Right atrium auricular region (tissue), 2 donors: ENCODE data around the gene TMEM50B. TPM values are rescaled to one million over a fixed set of nuclear protein-coding genes. Genes with fewer than 3 reads are reported as not detected.

Source experiments
- DNase-seq: peaks from one replicate; pipeline ENCODE4 v3.0.0-alpha.2; 2019; ENCODE audit warnings: low spot score
- H3K27ac ChIP-seq, 2 donors: fragments of 200-600 bp; sonication (generic); 1 replicate in 1 of 2; 2 replicates in 1 of 2; pipeline ENCODE4 v1.5.1; 2016 to 2019
- H3K27me3 ChIP-seq, 2 donors: fragments of 200-600 bp; sonication (generic); one replicate each; pipeline versions ENCODE4 v1.5.1 to v1.6.0; 2017 to 2019
- H3K36me3 ChIP-seq: fragments of 200-600 bp; sonication (generic); one replicate; pipeline ENCODE4 v1.5.1; 2016
- H3K4me1 ChIP-seq, 2 donors: fragments of 200-600 bp; sonication (generic); one replicate each; pipeline versions ENCODE4 v1.5.1 to v1.6.0; 2017 to 2019
- H3K4me3 ChIP-seq, 2 donors: fragments of 200-600 bp; sonication (generic); 1 replicate in 1 of 2; 2 replicates in 1 of 2; pipeline ENCODE4 v1.5.1; 2017 to 2019; ENCODE audit warnings: mild to moderate bottlenecking in 1 of 2, moderate library complexity in 1 of 2
- H3K9me3 ChIP-seq, 2 donors: fragments of 200-600 bp; sonication (generic); one replicate each; pipeline ENCODE4 v1.5.1; 2019
- CTCF ChIP-seq, 2 donors: fragments of 200-600 bp; sonication (generic); IDR thresholded peaks; one replicate each; pipeline ENCODE4 v1.5.1; 2019; ENCODE audit warnings: antibody characterized with exemption in 2 of 2
- total RNA-seq, 2 donors: library from RNA; depleted of rRNA; stranded (reverse); fragments of >200 nt; gene quantifications; one replicate each; pipeline ENCODE4 v1.1.0, GENCODE V29; 2016

Gene TMEM50B
- total RNA-seq, 2 donors from 2014 or later: 31.1 to 41.0 TPM

GRCh38 chr21:33444499-33444898 is 35.3 kb downstream of the TMEM50B start:
- Histone ChIP-seq H3K36me3 (peaks cover 12% of the 10 kb centered on the region), H3K27ac (peak overlapping the region in 1 of 2 donors; percentile 42), H3K9me3 (no peaks in the 10 kb centered on the region), H3K4me1 (peaks cover 0 to 26% of the 10 kb centered on the region in 2 donors), H3K27me3 (no peaks in the 10 kb centered on the region), H3K4me3 (no peak overlapping the region)
- no peak for TF ChIP-seq CTCF (IDR thresholded peaks at IDR 0.05)
- peak; percentile 54 for DNase-seq

GRCh38 chr21:33443194-33443593 is 36.6 kb downstream of the TMEM50B start:
- Histone ChIP-seq H3K27me3 (no peaks in the 10 kb centered on the region), H3K4me3 (no peak overlapping the region), H3K9me3 (no peaks in the 10 kb centered on the region), H3K27ac (peak overlapping the region in 1 of 2 donors; percentile 64), H3K4me1 (peaks cover 0 to 26% of the 10 kb centered on the region in 2 donors), H3K36me3 (peaks cover 16% of the 10 kb centered on the region)
- TF ChIP-seq CTCF (IDR thresholded peaks at IDR 0.05): no peak
- no peak for DNase-seq

DNA sequence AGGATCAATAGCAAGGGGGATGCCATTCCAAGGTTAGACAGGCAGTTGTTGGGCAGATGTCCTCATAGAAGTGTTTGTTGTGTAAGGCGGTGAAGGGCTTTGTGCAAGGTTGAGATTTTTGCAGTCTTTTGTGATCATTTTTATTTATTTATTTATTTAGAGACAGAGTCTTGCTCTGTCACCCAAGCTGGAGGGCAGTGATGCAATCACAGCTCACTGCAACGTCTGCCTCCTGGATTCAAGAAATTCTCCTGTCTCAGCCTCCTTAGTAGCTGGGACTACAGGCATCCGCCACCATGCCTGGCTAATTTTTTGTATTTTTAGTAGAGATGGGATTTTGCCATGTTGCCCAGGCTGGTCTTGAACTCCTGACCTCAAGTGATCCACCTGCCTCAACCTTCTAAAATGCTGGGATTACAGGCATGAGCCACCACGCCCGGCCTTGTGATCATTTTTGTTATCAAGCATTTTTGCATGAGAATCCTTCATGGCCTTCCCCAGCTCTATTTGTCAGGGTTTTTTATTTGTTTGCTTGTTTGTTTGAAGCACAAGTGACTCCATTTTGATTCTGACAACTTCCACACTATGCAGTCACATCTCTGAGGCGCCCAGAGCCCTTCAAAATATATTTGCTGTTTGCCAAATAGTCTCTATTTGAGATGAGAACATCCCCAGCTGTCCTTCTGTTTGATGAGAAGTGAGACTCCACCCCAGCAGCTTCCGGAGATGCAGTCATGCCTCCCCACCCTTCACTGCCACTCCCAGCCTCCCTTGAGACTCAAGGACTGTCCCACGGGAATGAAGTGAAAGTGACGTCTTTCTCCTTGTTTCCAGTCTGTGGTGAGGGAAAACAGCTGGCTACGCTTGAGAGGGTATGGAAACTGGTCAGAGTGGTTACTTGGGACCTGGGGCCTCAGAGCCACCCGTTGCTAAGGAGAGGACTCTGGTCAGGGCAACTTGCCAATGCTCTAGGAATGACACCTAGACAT is 38.0 kb downstream of the TMEM50B start:
- TF ChIP-seq CTCF (IDR thresholded peaks at IDR 0.05): no peak
- DNase-seq: peak; percentile 63
- Histone ChIP-seq H3K36me3 (peaks cover 24% of the 10 kb centered on the region), H3K9me3 (no peaks in the 10 kb centered on the region), H3K4me1 (peaks cover 0 to 26% of the 10 kb centered on the region in 2 donors), H3K4me3 (no peak overlapping the region), H3K27me3 (no peaks in the 10 kb centered on the region), H3K27ac (peak overlapping the region; percentile 41 to 64)

GRCh38 chr21:33437140-33437539 is 42.6 kb downstream of the TMEM50B start:
- Histone ChIP-seq H3K27ac (peak overlapping the region in 1 of 2 donors; percentile 7), H3K4me1 (peaks cover 0 to 27% of the 10 kb centered on the region in 2 donors), H3K27me3 (no peaks in the 10 kb centered on the region), H3K9me3 (no peaks in the 10 kb centered on the region), H3K4me3 (no peak overlapping the region), H3K36me3 (peaks cover 64% of the 10 kb centered on the region)
- no peak for TF ChIP-seq CTCF (IDR thresholded peaks at IDR 0.05)
- DNase-seq: no peak

DNA sequence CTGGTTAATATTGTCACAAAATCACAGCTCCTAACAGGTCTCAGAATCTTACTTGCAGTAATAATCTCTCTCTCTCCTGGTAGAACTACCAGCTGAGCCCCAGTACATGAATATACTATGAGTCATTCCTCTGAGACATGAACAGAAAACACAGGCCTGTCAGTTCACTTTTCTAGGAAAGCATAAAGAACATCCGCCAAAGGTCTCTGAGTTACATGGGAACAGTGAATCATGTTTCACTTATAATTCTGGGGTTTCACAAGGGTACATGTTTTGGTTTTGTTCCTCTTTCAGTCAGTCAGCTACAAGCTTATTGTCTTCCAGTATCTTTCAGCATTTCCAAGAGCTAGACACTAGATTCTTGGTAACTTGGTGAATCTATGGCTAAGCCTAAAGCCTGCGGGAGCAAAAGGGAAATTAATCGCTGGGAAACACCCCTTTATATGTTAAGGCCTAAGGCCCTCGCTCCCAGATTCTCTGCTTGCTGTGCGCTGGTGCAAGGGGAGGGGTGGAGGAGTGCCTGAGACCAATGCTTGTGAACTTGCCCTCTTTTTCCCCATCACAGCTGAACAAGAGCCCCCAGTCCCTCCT is 44.9 kb downstream of the TMEM50B start:
- Histone ChIP-seq H3K4me3 (no peak overlapping the region), H3K27ac (peak overlapping the region; percentile 79 to 81), H3K4me1 (peaks cover 0 to 18% of the 10 kb centered on the region in 2 donors), H3K27me3 (no peaks in the 10 kb centered on the region), H3K36me3 (peaks cover 82% of the 10 kb centered on the region), H3K9me3 (no peaks in the 10 kb centered on the region)
- no peak for DNase-seq
- TF ChIP-seq CTCF (IDR thresholded peaks at IDR 0.05): no peak
